GM18520 (cell line): ENCODE results near the gene PCGF5.
A peak's percentile ranks its signal among the peaks of the same experiment; 100 is the strongest.
"Not testable (repeated sequence)": the region's sequence is repeated elsewhere in the genome, so short reads cannot be mapped to it uniquely, and the experiment has no call there.

Experiments
- ATAC-seq: cut with Tn5 transposase; IDR thresholded peaks from one replicate; pipeline ENCODE4 v1.9.1; 2021; ENCODE audit not compliant: unreplicated experiment

The PCGF5 gene

DNA sequence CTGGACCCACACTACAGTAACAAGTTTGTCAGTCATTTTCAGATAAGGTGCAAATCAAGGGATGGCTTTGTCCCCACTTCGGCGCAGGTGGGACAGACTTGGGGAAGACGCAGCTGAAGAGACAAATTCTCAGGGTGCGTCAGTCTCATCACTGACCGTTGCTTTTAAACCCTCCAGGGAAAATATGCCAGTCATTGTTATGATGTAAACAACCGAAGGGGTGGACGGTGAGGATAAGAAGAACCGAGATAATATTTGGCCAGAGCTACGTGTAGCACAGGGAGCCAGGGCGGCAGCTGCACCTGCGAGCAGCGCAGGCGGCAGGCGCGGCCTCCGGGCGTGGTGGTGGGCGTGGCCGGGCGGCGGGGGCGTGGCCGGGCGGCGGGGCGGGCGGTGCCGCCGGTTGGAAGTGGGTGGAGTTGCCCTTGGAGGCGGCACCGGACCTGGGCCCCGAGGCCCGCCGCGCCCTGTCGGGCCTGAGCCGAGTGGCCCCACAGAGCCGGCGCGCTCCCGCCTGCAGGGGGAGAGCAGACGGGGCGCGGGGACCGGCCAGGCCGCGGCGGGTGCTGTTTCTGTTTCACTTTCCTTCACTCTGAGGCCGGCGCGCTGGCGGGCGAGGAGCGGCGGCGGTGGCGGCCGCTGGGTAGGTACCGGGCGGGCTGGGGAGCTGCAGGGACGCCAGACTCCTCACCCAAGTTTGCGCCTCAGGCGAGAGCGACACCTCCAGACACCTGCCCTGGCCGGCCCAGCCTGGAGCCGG, at the start of gene PCGF5:
Gene PCGF5, plus strand, starts transcription at position 470 of the 760 bp plus-strand sequence. CDS start 2,209 bp downstream, outside the sequence.
- ATAC-seq: peak; percentile 90

- ATAC-seq: no peak
Observed at GRCh38 chr10:91171485-91171884, 49.0 kb upstream of the PCGF5 start.

- ATAC-seq: no peak
Observed at GRCh38 chr10:91172348-91172747, 48.1 kb upstream of the PCGF5 start.

- ATAC-seq: no peak
Observed at GRCh38 chr10:91185239-91185875, 35.1 kb upstream of the PCGF5 start.

- no peak for ATAC-seq
Observed at GRCh38 chr10:91187156-91187555, 33.3 kb upstream of the PCGF5 start.

DNA sequence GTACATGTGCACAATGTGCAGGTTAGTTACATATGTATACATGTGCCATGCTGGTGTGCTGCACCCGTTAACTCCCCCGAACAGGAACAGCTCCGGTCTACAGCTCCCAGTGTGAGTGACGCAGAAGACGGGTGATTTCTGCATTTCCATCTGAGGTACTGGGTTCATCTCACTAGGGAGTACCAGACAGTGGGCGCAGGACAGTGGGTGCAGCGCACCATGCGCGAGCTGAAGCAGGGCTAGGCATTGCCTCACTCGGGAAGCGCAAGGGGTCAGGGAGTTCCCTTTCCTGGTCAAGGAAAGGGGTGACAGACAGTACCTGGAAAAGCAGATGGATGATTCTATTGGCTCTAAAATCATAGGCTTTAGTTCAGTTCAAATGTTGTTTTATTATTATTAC, 32.5 kb upstream of the PCGF5 start:
- not testable (repeated sequence) for ATAC-seq

GRCh38 chr10:91188889-91189288, 31.6 kb upstream of the PCGF5 start:
- no peak for ATAC-seq

- no peak for ATAC-seq
Observed at GRCh38 chr10:91190388-91190870, 30.0 kb upstream of the PCGF5 start.

GRCh38 chr10:91190876-91191583, 29.4 kb upstream of the PCGF5 start:
- ATAC-seq: peak; percentile 76

DNA sequence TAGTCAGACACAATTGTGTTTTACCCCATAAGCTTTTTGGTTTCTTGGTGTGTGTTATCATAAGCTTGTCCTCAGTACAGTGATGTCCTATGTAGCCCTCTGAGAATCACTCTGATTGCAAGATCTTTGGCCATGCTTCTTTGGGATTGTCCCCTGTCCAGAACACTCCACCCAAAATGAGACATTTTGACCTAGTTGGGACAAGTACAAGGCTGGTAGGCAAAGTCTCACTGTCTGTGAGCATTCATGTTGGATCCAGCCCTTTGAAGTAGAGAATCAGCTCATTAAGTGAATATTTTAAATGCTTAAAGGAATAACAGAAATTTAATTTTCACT, 28.9 kb upstream of the PCGF5 start:
- no peak for ATAC-seq

- no peak for ATAC-seq
Observed at GRCh38 chr10:91194497-91195179, 25.8 kb upstream of the PCGF5 start.

GRCh38 chr10:91196268-91197048, 24.0 kb upstream of the PCGF5 start:
- ATAC-seq: no peak

GRCh38 chr10:91197127-91197526, 23.3 kb upstream of the PCGF5 start:
- no peak for ATAC-seq

DNA sequence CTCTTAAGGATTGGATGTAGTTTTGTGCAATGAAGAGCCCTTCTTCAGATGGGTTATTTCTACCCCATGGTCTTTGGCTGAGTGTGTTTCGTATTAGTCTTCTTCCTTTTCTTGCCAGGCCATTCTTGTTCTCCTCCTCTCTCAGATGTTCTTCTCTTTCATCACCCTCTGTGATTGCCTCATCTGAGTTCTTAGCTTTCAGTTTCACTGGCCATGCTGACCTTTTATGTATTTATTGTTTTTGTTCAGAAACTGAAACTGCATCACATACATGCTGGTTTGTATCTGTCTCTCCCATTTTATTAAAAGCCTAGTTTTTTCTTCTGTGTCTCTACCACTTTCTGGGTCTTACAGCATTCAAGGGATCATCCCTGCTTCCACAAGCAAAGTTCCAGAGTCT, 21.7 kb upstream of the PCGF5 start:
- ATAC-seq: peak; percentile 49

DNA sequence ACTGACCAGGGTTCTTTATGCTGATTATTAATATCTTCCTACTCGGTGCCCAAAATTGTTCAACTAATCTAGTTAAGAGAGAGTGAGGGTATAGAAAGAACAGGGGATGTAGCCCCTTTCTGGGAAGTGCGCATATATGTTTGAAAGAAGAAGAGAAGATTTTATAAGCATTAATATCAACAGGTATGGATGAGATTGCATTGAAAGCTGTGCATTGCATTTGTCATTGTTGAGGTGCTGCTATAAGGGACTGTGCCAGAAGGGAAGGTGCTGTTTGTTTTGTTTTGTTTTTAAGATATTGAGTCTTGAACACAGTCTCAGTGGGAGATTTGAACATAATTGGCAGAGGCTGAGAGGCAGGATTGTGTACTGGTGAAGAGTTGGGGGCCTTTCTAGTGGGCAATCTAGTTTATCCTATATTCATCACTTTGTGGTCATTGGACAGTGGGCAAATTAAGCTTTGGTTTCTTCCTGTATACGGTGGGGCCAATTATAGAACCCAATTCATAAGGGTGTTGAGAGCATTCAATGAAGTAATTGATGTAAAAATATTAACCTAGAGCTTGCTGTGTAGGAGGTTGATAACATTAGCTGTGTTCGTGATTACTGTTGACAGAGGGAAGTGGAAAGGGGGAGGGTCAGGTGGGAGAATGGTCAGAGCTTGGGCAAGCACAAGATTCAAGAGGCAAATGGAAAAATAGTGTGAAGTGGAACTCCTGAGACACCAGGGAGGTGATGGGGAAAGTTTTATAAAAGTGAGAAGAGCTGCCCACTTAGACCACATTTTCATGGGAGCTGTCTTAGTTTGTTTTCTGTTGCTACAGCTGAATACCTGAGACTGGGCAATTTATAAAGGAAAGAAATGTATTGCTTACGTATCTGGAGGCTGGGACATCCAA, 19.9 kb upstream of the PCGF5 start:
- ATAC-seq: no peak

DNA sequence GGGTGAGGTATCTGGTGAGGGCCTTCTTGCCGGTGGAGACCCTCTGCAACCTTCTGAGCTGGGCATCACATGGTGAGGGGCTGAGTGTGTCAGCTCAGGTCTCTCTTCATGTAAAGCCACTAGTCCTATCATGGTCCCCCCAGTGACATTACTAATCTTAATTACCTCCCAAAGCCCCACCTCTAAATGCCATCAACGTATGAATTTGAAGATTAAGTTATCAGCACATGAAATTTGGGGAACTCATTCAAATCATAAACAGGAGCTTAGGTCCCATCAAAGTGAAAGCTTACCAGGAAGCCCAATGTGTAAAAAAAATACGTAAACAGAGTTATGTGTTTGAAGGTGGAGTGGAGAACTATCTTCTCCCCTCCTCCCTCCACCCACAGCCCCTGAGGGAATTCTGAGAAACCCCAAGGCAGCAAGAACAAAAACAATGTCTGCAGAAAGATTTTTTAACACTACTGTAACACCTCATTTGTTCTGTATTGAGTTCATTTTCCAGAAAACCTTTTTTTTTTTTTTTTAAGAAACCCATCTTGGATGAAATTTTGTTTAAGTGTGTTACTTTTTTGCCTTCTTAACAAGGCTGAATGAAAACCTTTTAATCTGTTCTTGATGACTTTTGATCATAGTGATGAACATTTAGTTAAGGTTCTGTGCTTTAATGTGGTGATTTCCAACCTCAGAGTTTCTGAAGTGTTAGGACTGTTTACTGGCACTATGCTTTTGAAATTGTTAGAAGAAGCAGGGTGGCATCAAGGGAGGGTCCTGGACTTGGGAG, 19.1 kb upstream of the PCGF5 start:
- peak; percentile 38 for ATAC-seq

GRCh38 chr10:91206427-91206826, 14.0 kb upstream of the PCGF5 start:
- ATAC-seq: no peak

- no peak for ATAC-seq
Observed at GRCh38 chr10:91206837-91207474, 13.5 kb upstream of the PCGF5 start.
